ENCODE data around the gene NOL9. TPM values are rescaled to one million over a fixed set of nuclear protein-coding genes. Genes with fewer than 3 reads are reported as not detected.

NOL9 gene
- total and polyA plus RNA-seq, 2 donors (not counting 3 experiments of a cell fraction or from before 2014, with no cell fraction given), result 14.1 to 42.9 TPM

DNA sequence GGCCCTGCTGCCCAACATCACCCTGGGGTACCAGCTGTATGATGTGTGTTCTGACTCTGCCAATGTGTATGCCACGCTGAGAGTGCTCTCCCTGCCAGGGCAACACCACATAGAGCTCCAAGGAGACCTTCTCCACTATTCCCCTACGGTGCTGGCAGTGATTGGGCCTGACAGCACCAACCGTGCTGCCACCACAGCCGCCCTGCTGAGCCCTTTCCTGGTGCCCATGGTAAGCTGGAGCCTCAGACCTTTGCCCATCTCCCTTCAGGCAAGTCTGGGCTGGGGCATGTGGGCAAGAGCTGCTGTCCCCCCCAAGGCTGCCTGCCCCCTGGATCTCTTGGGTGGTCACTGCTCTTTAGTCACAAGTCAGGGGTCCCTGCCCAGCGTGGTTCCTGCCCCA is 16.7 kb upstream of the NOL9 start:
- CTCF ChIA-PET, result interaction anchor here (0.8 to 1.1 kb wide), 2 partner anchors 10 to 17 kb away, joined by 3 to 4 read pairs; partner anchors contain the start of gene NOL9
- Histone ChIP-seq H3K4me3 (replicated peaks in 1 of 3; ENCODE audit: insufficient read depth in 1 of 3, low read depth in 1 of 3, low read length in 3 of 3) (no peak overlapping the region), H3K36me3 (ENCODE audit: control insufficient read depth in 2 of 2, extremely low read depth in 1 of 2, insufficient read depth in 2 of 2, low read length in 2 of 2) (no peaks in the 10 kb centered on the region), H3K4me1 (ENCODE audit: control insufficient read depth, extremely low read depth, insufficient read depth, low read length) (no peaks in the 10 kb centered on the region), H3K27me3 (ENCODE audit: control insufficient read depth in 2 of 2, insufficient read depth in 2 of 2, low read length in 2 of 2) (peaks cover 5 to 13% of the 10 kb centered on the region in 2 experiments), H3K4me2 (ENCODE audit: insufficient read depth, low read length) (no peak overlapping the region), H3K9ac (replicated peaks; ENCODE audit: extremely low read depth, insufficient read depth, low read length) (no peak overlapping the region), H3K27ac (ENCODE audit: insufficient read depth, low read depth, low read length) (no peak overlapping the region), H4K20me1 (replicated peaks; ENCODE audit: control insufficient read depth, extremely low read depth, insufficient read depth, low read length) (no peaks in the 10 kb centered on the region), H3K9me3 (replicated peaks; ENCODE audit: control insufficient read depth, insufficient read depth, low read length) (no peaks in the 10 kb centered on the region), H3K9me1 (replicated peaks; ENCODE audit: control insufficient read depth, extremely low read depth, insufficient read depth, low read length) (no peaks in the 10 kb centered on the region), H3K79me2 (ENCODE audit: control insufficient read depth, insufficient read depth, low read length) (no peaks in the 10 kb centered on the region), H2AFZ (ENCODE audit: low read depth, low read length) (no peak overlapping the region)
- POLR2A ChIA-PET, result no interaction called here
- FAIRE-seq (no peak), DNase-seq (ENCODE audit: low read depth, low spot score) (no peak)
- BruUV-seq (replicated peaks), result no TSS peak
- TF ChIP-seq GATA2 (IDR thresholded peaks at IDR 0.05; ENCODE audit: insufficient read depth, insufficient read length, low read depth, low read length), result no peak
- TF ChIP-seq POLR2A (IDR thresholded peaks at IDR 0.05; ENCODE audit: low read depth, low read length), result no peak
- no peak for TF ChIP-seq FOS (IDR thresholded peaks at IDR 0.05; ENCODE audit: borderline replicate concordance, insufficient read depth, low read length)
- no peak for TF ChIP-seq JUN (IDR thresholded peaks at IDR 0.05; ENCODE audit: borderline replicate concordance, insufficient read depth, insufficient read length, low read depth)
- no peak for TF ChIP-seq EZH2 (IDR thresholded peaks at IDR 0.05; ENCODE audit: borderline replicate concordance, low read depth, low read length, severe bottlenecking)
- intact Hi-C loops (cut with micrococcal nuclease), result no loop called here
- dilution Hi-C loops (cut with MboI; ENCODE audit: extremely low pct_ligation_motif_present, low sequenced_read_pairs), result no loop called here

DNA sequence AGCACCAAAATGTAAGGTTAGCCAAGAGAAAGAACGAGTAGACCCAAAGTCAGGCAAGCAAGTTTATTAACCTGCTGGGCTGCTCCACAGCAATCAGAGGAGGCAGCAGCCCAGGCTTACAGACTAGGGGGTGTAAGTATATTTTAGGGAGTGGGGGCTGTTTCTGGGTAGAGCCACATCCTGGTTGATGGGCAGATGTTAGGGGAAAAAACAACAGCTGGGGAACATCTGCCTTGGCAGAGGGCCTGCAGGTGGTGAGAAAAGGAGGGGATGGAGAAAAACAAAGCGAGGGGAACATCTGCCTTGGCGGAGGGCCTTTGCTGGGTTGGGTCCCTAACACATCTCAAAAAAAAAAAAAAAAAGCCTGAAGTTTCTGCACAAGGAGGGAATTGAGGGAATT is 15.8 kb upstream of the NOL9 start:
- no peak overlapping the region for H3K27ac ChIP-seq (ENCODE audit: insufficient read depth, low read depth, low read length)
- H2AFZ ChIP-seq (ENCODE audit: low read depth, low read length), result no peak overlapping the region
- no peak for TF ChIP-seq POLR2A (IDR thresholded peaks at IDR 0.05; ENCODE audit: low read depth, low read length)
- TF ChIP-seq, protein P1, sequence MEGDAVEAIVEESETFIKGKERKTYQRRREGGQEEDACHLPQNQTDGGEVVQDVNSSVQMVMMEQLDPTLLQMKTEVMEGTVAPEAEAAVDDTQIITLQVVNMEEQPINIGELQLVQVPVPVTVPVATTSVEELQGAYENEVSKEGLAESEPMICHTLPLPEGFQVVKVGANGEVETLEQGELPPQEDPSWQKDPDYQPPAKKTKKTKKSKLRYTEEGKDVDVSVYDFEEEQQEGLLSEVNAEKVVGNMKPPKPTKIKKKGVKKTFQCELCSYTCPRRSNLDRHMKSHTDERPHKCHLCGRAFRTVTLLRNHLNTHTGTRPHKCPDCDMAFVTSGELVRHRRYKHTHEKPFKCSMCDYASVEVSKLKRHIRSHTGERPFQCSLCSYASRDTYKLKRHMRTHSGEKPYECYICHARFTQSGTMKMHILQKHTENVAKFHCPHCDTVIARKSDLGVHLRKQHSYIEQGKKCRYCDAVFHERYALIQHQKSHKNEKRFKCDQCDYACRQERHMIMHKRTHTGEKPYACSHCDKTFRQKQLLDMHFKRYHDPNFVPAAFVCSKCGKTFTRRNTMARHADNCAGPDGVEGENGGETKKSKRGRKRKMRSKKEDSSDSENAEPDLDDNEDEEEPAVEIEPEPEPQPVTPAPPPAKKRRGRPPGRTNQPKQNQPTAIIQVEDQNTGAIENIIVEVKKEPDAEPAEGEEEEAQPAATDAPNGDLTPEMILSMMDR (IDR thresholded peaks at IDR 0.05; ENCODE audit: extremely low read depth in 1 of 2, insufficient read depth in 1 of 2, low read depth in 1 of 2, low read length in 2 of 2), result no peak
- no peak for TF ChIP-seq MYC (IDR thresholded peaks at IDR 0.05; ENCODE audit: low read depth, low read length)
- TF ChIP-seq POLR2AphosphoS5 (IDR thresholded peaks at IDR 0.05; ENCODE audit: insufficient read depth, low read depth, low read length), result no peak
- no peak for TF ChIP-seq EZH2 (IDR thresholded peaks at IDR 0.05; ENCODE audit: borderline replicate concordance, low read depth, low read length, severe bottlenecking)
- no peak for TF ChIP-seq FOS (IDR thresholded peaks at IDR 0.05; ENCODE audit: borderline replicate concordance, insufficient read depth, low read length)
- TF ChIP-seq GATA2 (IDR thresholded peaks at IDR 0.05; ENCODE audit: insufficient read depth, insufficient read length, low read depth, low read length), result no peak
- TF ChIP-seq, protein P2, sequence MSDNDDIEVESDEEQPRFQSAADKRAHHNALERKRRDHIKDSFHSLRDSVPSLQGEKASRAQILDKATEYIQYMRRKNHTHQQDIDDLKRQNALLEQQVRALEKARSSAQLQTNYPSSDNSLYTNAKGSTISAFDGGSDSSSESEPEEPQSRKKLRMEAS (IDR thresholded peaks at IDR 0.05; ENCODE audit: insufficient read depth, insufficient read length), result no peak
- TF ChIP-seq JUN (IDR thresholded peaks at IDR 0.05; ENCODE audit: borderline replicate concordance, insufficient read depth, insufficient read length, low read depth), result no peak
- no peaks in the 10 kb centered on the region for H3K9me3 ChIP-seq (replicated peaks; ENCODE audit: control insufficient read depth, insufficient read depth, low read length)
- no peaks in the 10 kb centered on the region for H3K79me2 ChIP-seq (ENCODE audit: control insufficient read depth, insufficient read depth, low read length)
- no peaks in the 10 kb centered on the region for H3K9me1 ChIP-seq (replicated peaks; ENCODE audit: control insufficient read depth, extremely low read depth, insufficient read depth, low read length)
- DNase-seq (ENCODE audit: low read depth, low spot score), result no peak
- H3K4me1 ChIP-seq (ENCODE audit: control insufficient read depth, extremely low read depth, insufficient read depth, low read length), result no peaks in the 10 kb centered on the region
- peaks cover 5 to 17% of the 10 kb centered on the region in 2 experiments for H3K27me3 ChIP-seq (ENCODE audit: control insufficient read depth in 2 of 2, insufficient read depth in 2 of 2, low read length in 2 of 2)
- no peak overlapping the region for H3K4me2 ChIP-seq (ENCODE audit: insufficient read depth, low read length)
- no TSS peak for BruUV-seq (replicated peaks)
- no peaks in the 10 kb centered on the region for H4K20me1 ChIP-seq (replicated peaks; ENCODE audit: control insufficient read depth, extremely low read depth, insufficient read depth, low read length)
- ChIA-PET CTCF (interaction anchor here (0.5 to 1.3 kb wide), 3 partner anchors 9 to 48 kb away, joined by 3 to 4 read pairs (median 4); no protein-coding TSS in a partner anchor), POLR2A (no interaction called here)
- no peaks in the 10 kb centered on the region for H3K36me3 ChIP-seq (ENCODE audit: control insufficient read depth in 2 of 2, extremely low read depth in 1 of 2, insufficient read depth in 2 of 2, low read length in 2 of 2)
- H3K4me3 ChIP-seq (replicated peaks in 1 of 3; ENCODE audit: insufficient read depth in 1 of 3, low read depth in 1 of 3, low read length in 3 of 3), result no peak overlapping the region
- no peak overlapping the region for H3K9ac ChIP-seq (replicated peaks; ENCODE audit: extremely low read depth, insufficient read depth, low read length)
- intact Hi-C loops (cut with micrococcal nuclease) (no loop called here), dilution Hi-C loops (cut with MboI; ENCODE audit: extremely low pct_ligation_motif_present, low sequenced_read_pairs) (no loop called here)
- FAIRE-seq, result no peak

Measured in endothelial cell of umbilical vein (primary cell).